AG09319 (cell line): ENCODE results near the gene KRTAP10-4.
"Not testable (repeated sequence)": the region's sequence is repeated elsewhere in the genome, so short reads cannot be mapped to it uniquely, and the experiment has no call there.

ENCODE experiments used
- DNase-seq: peaks from one replicate; pipeline ENCODE4 v3.0.0-alpha.2; 2010; ENCODE audit warnings: low read depth; ENCODE audit errors: extremely low read depth
- TF ChIP-seq, protein P1 (sequence below): IDR thresholded peaks from 2 replicates; pipeline ENCODE4 v1.5.1; 2011; ENCODE audit warnings: low read depth, mild to moderate bottlenecking, inconsistent platforms, low read length, moderate library complexity

The KRTAP10-4 gene

GRCh38 chr21:44548922-44549321 lies 24.6 kb upstream of the KRTAP10-4 start:
- no peak for DNase-seq
- TF ChIP-seq, protein P1, sequence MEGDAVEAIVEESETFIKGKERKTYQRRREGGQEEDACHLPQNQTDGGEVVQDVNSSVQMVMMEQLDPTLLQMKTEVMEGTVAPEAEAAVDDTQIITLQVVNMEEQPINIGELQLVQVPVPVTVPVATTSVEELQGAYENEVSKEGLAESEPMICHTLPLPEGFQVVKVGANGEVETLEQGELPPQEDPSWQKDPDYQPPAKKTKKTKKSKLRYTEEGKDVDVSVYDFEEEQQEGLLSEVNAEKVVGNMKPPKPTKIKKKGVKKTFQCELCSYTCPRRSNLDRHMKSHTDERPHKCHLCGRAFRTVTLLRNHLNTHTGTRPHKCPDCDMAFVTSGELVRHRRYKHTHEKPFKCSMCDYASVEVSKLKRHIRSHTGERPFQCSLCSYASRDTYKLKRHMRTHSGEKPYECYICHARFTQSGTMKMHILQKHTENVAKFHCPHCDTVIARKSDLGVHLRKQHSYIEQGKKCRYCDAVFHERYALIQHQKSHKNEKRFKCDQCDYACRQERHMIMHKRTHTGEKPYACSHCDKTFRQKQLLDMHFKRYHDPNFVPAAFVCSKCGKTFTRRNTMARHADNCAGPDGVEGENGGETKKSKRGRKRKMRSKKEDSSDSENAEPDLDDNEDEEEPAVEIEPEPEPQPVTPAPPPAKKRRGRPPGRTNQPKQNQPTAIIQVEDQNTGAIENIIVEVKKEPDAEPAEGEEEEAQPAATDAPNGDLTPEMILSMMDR, result no peak

GRCh38 chr21:44549525-44550211 lies 23.9 kb upstream of the KRTAP10-4 start:
- TF ChIP-seq, protein P1, result no peak
- DNase-seq, result no peak

GRCh38 chr21:44550285-44550684 lies 23.2 kb upstream of the KRTAP10-4 start:
- not testable (repeated sequence) for DNase-seq

- no peak for DNase-seq
- TF ChIP-seq, protein P1, result no peak
Measured at GRCh38 chr21:44550807-44551206, 22.7 kb upstream of the KRTAP10-4 start.

- TF ChIP-seq, protein P1, result no peak
- no peak for DNase-seq
Measured at GRCh38 chr21:44551340-44551961, 22.1 kb upstream of the KRTAP10-4 start, which contains the start of gene KRTAP10-2. KRTAP10-2 (minus strand) TSS chr21:44551505; CDS start chr21:44551458, 47 bp downstream.

DNA sequence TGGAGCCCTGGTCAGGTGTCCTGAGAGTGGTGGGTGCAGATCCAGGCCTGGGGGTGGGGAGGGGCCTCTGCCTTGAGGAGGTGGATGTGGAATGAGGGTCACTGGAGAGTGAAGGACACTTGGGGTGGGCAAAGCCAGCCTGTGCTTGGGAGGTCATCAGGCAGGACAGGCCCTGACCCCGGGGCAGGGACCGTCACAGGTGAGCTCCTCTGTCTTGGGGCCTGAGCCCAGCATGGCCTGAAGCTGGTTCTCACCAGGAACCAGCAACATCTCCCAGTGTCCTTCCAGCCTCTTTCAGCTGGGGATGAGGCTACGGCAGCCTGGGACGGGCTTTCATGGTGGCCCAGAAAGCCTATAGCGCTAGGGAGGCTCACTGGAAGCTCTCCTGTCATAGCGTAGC lies 21.4 kb upstream of the KRTAP10-4 start:
- DNase-seq, result no peak
- TF ChIP-seq, protein P1, result no peak

DNA sequence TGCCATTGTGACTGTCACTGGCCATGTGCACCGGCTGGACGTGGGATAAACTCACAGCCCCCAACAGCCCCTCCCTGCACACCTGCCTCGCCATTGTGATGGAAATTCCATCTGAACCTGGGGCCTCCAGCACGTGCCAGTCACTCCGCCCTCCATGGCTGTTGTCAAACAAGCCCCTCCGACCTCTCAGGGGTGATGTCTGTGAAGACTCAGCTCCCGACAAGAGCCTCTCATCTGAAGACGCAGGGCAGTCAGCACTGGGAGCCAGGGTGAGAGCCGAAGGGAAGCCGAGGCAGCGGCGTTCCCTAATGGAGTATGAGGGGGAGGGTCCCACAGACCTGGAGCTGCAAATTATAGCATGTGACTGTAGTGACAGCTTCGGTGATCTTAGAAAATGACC lies 20.8 kb upstream of the KRTAP10-4 start:
- DNase-seq, result no peak
- TF ChIP-seq, protein P1, result no peak
